HepG2 (cell line): ENCODE measurements around the gene MIPEP. TPM values are rescaled to one million over a fixed set of nuclear protein-coding genes. Genes with fewer than 3 reads are reported as not detected.

Source experiments
- CBFB ChIP-seq: sonication (generic); formaldehyde crosslinking; IDR thresholded peaks from 2 replicates; pipeline ENCODE4 v1.4.0; 2020; ENCODE audit warnings: missing genetic modification reagents
- CBX5 ChIP-seq: sonication (generic); formaldehyde crosslinking; IDR thresholded peaks from 2 replicates; pipeline ENCODE4 v1.4.0; 2020; ENCODE audit warnings: missing genetic modification reagents, borderline replicate concordance
- ELF4 ChIP-seq: sonication (generic); formaldehyde crosslinking; IDR thresholded peaks from 2 replicates; pipeline ENCODE4 v1.5.0; 2020; ENCODE audit warnings: missing genetic modification reagents, mild to moderate bottlenecking, moderate library complexity, borderline replicate concordance
- KDM3A ChIP-seq: IDR thresholded peaks from 2 replicates; pipeline ENCODE4 v1.6.1; 2018; ENCODE audit warnings: low read depth, missing compliant biosample characterization
- NFATC3 ChIP-seq: sonication (generic); formaldehyde crosslinking; IDR thresholded peaks from 2 replicates; pipeline ENCODE4 v1.5.1; 2020; ENCODE audit warnings: mild to moderate bottlenecking, missing genetic modification reagents
- ZNF367 ChIP-seq: sonication (generic); formaldehyde crosslinking; IDR thresholded peaks from 2 replicates; pipeline ENCODE4 v1.4.0; 2020; ENCODE audit warnings: missing genetic modification reagents, borderline replicate concordance
- ZNF547 ChIP-seq: sonication (generic); formaldehyde crosslinking; IDR thresholded peaks from 2 replicates; pipeline ENCODE4 v1.5.1; 2020; ENCODE audit warnings: mild to moderate bottlenecking, missing genetic modification reagents
- ZNF713 ChIP-seq: sonication (generic); formaldehyde crosslinking; IDR thresholded peaks from 2 replicates; pipeline ENCODE4 v1.4.0; 2020; ENCODE audit warnings: mild to moderate bottlenecking, missing genetic modification reagents
- polyA plus RNA-seq, 8 experiments: library from polyadenylated mRNA; depleted of rRNA in 3 of 8; stranded (reverse) in 7 of 8; unstranded in 1 of 8; fragments of >200 nt; fragmentation: Illumina TruSeq in 4 of 8; extraction: Trizol in 4 of 8; gene quantifications; 2 replicates each; pipeline versions ENCODE4 v1.2.1 to v1.2.3, GENCODE V29; 2011 to 2016; ENCODE audit warnings: low read depth in 4 of 8, missing spikeins in 1 of 8, mixed read lengths in 1 of 8; ENCODE audit not compliant: insufficient read depth in 1 of 8
- total RNA-seq, 5 experiments: library from RNA; depleted of rRNA; stranded (reverse); fragments of >200 nt; fragmentation: Illumina TruSeq; extraction: Trizol; gene quantifications; 2 replicates each; pipeline ENCODE4 v1.2.3, GENCODE V29; 2016; ENCODE audit warnings: low read depth in 1 of 5
- TF ChIP-seq, protein P1 (sequence below), 2 experiments: fragments of 450-650 bp in 1 of 2; sonication (generic) in 1 of 2; formaldehyde crosslinking in 1 of 2; IDR thresholded peaks; 2 replicates each; pipeline versions ENCODE4 v1.6.1 to v1.8.0; 2016 to 2022; ENCODE audit warnings: antibody characterized with exemption in 1 of 2, mild to moderate bottlenecking in 1 of 2, missing genetic modification reagents in 1 of 2
- TF ChIP-seq, protein P2 (sequence below): IDR thresholded peaks from 2 replicates; pipeline ENCODE4 v1.6.1; 2016; ENCODE audit warnings: missing compliant biosample characterization, missing genetic modification reagents, borderline replicate concordance
- TF ChIP-seq, protein P3 (sequence below), 2 experiments: sonication (generic) in 1 of 2; formaldehyde crosslinking in 1 of 2; IDR thresholded peaks; 2 replicates each; pipeline versions ENCODE4 v1.4.0 to v1.6.1; 2018 to 2020; ENCODE audit warnings: missing genetic modification reagents in 2 of 2, borderline replicate concordance in 1 of 2, low read depth in 1 of 2, mild to moderate bottlenecking in 1 of 2, missing biosample characterization in 1 of 2
- TF ChIP-seq, protein P4 (sequence below): IDR thresholded peaks from 2 replicates; pipeline ENCODE4 v1.6.1; 2016; ENCODE audit warnings: low read depth

MIPEP gene
- total and polyA plus RNA-seq, 2 of the 13 experiments (the other 11 are each of a cell fraction or from before 2014, with no cell fraction given) = 9.3 to 24.1 TPM

DNA sequence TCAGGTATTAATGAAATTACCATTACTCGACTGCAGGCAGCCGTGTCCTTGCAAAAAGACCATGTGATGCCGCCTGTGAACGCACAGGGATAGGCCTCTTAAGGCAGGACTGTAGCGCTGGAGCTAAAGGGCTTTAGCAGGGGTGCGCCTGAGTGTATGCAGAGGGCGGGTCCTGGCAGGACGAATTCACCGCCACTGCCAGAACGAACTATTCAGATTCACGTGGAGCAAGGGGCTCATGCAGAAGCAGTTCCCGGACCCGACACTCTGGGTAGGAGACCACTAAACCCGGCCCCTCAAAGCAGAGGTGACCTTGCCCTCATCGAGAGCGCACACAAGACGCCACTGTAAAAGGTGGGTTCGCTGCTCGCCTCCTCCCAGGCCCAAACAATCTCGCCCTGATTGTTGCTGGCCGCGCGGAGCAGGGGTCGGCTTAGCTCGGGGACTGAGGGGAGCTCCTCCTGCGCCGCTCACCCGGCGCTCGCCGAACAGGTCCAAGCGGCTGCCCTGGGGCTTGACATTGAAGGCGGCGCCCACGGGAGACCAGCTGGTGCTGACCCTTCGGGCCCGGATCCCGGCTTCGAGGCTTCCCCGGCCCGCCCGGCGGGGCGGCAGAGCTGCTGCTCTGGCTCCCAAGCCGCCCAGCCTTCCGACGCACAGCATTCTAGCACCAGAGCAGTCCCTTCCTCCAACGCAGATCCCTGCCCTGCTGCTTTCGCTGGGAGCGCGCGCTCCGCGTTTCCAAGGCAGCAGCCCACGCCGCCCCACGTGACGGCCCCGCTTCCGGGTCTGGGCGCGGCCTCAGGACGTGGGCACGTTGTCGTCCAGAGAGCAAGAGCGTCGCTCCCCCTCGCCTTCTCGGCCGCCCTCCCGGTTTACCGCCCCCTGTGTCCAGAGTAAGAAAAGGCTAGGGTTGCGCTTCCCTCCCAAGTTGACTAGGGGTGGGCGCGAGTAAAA, at the start of gene MIPEP (continued):
- TF ChIP-seq, protein P1, sequence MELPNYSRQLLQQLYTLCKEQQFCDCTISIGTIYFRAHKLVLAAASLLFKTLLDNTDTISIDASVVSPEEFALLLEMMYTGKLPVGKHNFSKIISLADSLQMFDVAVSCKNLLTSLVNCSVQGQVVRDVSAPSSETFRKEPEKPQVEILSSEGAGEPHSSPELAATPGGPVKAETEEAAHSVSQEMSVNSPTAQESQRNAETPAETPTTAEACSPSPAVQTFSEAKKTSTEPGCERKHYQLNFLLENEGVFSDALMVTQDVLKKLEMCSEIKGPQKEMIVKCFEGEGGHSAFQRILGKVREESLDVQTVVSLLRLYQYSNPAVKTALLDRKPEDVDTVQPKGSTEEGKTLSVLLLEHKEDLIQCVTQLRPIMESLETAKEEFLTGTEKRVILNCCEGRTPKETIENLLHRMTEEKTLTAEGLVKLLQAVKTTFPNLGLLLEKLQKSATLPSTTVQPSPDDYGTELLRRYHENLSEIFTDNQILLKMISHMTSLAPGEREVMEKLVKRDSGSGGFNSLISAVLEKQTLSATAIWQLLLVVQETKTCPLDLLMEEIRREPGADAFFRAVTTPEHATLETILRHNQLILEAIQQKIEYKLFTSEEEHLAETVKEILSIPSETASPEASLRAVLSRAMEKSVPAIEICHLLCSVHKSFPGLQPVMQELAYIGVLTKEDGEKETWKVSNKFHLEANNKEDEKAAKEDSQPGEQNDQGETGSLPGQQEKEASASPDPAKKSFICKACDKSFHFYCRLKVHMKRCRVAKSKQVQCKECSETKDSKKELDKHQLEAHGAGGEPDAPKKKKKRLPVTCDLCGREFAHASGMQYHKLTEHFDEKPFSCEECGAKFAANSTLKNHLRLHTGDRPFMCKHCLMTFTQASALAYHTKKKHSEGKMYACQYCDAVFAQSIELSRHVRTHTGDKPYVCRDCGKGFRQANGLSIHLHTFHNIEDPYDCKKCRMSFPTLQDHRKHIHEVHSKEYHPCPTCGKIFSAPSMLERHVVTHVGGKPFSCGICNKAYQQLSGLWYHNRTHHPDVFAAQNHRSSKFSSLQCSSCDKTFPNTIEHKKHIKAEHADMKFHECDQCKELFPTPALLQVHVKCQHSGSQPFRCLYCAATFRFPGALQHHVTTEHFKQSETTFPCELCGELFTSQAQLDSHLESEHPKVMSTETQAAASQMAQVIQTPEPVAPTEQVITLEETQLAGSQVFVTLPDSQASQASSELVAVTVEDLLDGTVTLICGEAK (IDR thresholded peaks at IDR 0.05) = no peak
- TF ChIP-seq, protein P1 (CRISPR knock-in tag; IDR thresholded peaks at IDR 0.05) = no peak
- peak; percentile 67 for TF ChIP-seq KDM3A (CRISPR knock-in tag)
- TF ChIP-seq, protein P2, sequence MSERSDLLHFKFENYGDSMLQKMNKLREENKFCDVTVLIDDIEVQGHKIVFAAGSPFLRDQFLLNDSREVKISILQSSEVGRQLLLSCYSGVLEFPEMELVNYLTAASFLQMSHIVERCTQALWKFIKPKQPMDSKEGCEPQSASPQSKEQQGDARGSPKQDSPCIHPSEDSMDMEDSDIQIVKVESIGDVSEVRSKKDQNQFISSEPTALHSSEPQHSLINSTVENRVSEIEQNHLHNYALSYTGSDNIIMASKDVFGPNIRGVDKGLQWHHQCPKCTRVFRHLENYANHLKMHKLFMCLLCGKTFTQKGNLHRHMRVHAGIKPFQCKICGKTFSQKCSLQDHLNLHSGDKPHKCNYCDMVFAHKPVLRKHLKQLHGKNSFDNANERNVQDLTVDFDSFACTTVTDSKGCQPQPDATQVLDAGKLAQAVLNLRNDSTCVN (CRISPR knock-in tag) = peak; percentile 19; the same call in 1 of the 2 replicates
- TF ChIP-seq, protein P3, sequence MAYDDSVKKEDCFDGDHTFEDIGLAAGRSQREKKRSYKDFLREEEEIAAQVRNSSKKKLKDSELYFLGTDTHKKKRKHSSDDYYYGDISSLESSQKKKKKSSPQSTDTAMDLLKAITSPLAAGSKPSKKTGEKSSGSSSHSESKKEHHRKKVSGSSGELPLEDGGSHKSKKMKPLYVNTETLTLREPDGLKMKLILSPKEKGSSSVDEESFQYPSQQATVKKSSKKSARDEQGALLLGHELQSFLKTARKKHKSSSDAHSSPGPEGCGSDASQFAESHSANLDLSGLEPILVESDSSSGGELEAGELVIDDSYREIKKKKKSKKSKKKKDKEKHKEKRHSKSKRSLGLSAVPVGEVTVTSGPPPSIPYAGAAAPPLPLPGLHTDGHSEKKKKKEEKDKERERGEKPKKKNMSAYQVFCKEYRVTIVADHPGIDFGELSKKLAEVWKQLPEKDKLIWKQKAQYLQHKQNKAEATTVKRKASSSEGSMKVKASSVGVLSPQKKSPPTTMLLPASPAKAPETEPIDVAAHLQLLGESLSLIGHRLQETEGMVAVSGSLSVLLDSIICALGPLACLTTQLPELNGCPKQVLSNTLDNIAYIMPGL (CRISPR knock-in tag; IDR thresholded peaks at IDR 0.05; ENCODE audit: borderline replicate concordance in 1 of 2, low read depth in 1 of 2) = peak; percentile 87 to 89; a peak in 3 of 4 replicates
- TF ChIP-seq CBX5 = peak; percentile 61; the same call in 1 of the 2 replicates
- TF ChIP-seq NFATC3 (CRISPR knock-in tag) = 0 out of 2 replicates have a peak, but pooled peaks have one; percentile 28
- TF ChIP-seq, protein P4, sequence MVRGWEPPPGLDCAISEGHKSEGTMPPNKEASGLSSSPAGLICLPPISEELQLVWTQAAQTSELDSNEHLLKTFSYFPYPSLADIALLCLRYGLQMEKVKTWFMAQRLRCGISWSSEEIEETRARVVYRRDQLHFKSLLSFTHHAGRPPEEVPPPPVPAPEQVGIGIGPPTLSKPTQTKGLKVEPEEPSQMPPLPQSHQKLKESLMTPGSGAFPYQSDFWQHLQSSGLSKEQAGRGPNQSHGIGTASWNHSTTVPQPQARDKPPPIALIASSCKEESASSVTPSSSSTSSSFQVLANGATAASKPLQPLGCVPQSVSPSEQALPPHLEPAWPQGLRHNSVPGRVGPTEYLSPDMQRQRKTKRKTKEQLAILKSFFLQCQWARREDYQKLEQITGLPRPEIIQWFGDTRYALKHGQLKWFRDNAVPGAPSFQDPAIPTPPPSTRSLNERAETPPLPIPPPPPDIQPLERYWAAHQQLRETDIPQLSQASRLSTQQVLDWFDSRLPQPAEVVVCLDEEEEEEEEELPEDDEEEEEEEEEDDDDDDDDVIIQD (CRISPR knock-in tag) = peak; percentile 86
- TF ChIP-seq ELF4 (CRISPR knock-in tag) = 0 out of 2 replicates have a peak, but pooled peaks have one; percentile 65
- TF ChIP-seq ZNF713 (CRISPR knock-in tag) = 0 out of 2 replicates have a peak, but pooled peaks have one; percentile 81
- TF ChIP-seq CBFB (CRISPR knock-in tag) = peak; percentile 96
- TF ChIP-seq ZNF367 = no peak
- 0 out of 2 replicates have a peak, but pooled peaks have one; percentile 63 for TF ChIP-seq ZNF547 (CRISPR knock-in tag)
